Aorta (tissue), 4 donors: ENCODE measurements around the gene TRIM10. TPM values are rescaled to one million over a fixed set of nuclear protein-coding genes. Genes with fewer than 3 reads are reported as not detected.

Experiments
- polyA plus RNA-seq, 2 donors: library from polyadenylated mRNA; stranded (reverse); fragments of 200-250 nt; gene quantifications; one replicate each; pipeline ENCODE4 v1.2.3, GENCODE V29; 2013
- total RNA-seq, 2 donors: library from RNA; stranded (reverse); fragmentation: NEBNext Ultra II Directional; extraction: Animal tissue kit (Norgen Biotek cat#: 25700); gene quantifications; one replicate each; pipeline ENCODE4 v1.2.1, GENCODE V29; 2021
- donor health status: healthy with polysubstance abuse.
- donor health status: Bipolar disorder and iron deficiency.
- donor health status: DM: no; HTN: no; CAD: no.
- donor health status: DM: yes; HTN: yes; CAD: no.

The TRIM10 gene
- total and polyA plus RNA-seq, 4 donors: 0.12 to 0.13 TPM; not detected in 2

Other genes starting within 250 kb of the TRIM10 start
- gene HLA-A, start 218.7 kb downstream of the TRIM10 start, total RNA-seq: 100 to 1,000 TPM; 468 to 599 TPM
- gene HLA-A, start 218.7 kb downstream of the TRIM10 start, polyA plus RNA-seq: 100 to 1,000 TPM; 216 to 526 TPM
- gene POLR1H, start 99.9 kb downstream of the TRIM10 start, total RNA-seq: 10 to 100 TPM; 20.5 to 21.4 TPM
- gene POLR1H, start 99.9 kb downstream of the TRIM10 start, polyA plus RNA-seq: 10 to 100 TPM; 21.0 to 42.1 TPM
- 10 to 100 TPM; 40.0 to 43.8 TPM for gene PPP1R11, start 94.0 kb downstream of the TRIM10 start, total RNA-seq
- gene PPP1R11, start 94.0 kb downstream of the TRIM10 start, polyA plus RNA-seq: 10 to 100 TPM; 61.6 to 66.7 TPM
- gene RNF39, start 85.4 kb downstream of the TRIM10 start, total RNA-seq: not detected
- gene RNF39, start 85.4 kb downstream of the TRIM10 start, polyA plus RNA-seq: under 1 TPM in 1 of 2 donors, not detected in 1; 0.26 TPM
- gene TRIM31, start 48.1 kb downstream of the TRIM10 start, total RNA-seq: not detected
- gene TRIM31, start 48.1 kb downstream of the TRIM10 start, polyA plus RNA-seq: 10 to 100 TPM in 1 of 2 donors, under 1 TPM in 1; 0.79 to 13.8 TPM
- not detected for gene TRIM40, start 25.1 kb downstream of the TRIM10 start, total RNA-seq
- gene TRIM40, start 25.1 kb downstream of the TRIM10 start, polyA plus RNA-seq: 1 to 10 TPM in 1 of 2 donors, not detected in 1; 2.9 TPM
- not detected for gene TRIM15, start 2.3 kb upstream of the TRIM10 start, total RNA-seq
- gene TRIM15, start 2.3 kb upstream of the TRIM10 start, polyA plus RNA-seq: 1 to 10 TPM; 1.6 to 7.0 TPM
- gene TRIM26, start 52.2 kb upstream of the TRIM10 start, total RNA-seq: 10 to 100 TPM; 35.1 to 36.5 TPM
- gene TRIM26, start 52.2 kb upstream of the TRIM10 start, polyA plus RNA-seq: 10 to 100 TPM; 20.1 to 24.3 TPM
- 10 to 100 TPM; 13.8 to 15.5 TPM for gene TRIM39, start 165.7 kb upstream of the TRIM10 start, total RNA-seq
- gene TRIM39, start 165.7 kb upstream of the TRIM10 start, polyA plus RNA-seq: 10 to 100 TPM; 10.3 to 15.7 TPM
- gene RPP21, start 183.9 kb upstream of the TRIM10 start, total RNA-seq: 10 to 100 TPM; 26.7 to 32.8 TPM
- gene RPP21, start 183.9 kb upstream of the TRIM10 start, polyA plus RNA-seq: 100 to 1,000 TPM in 1 of 2 donors, 10 to 100 TPM in 1; 78.0 to 119 TPM